ENCODE data around the gene TBC1D9B. TPM values are rescaled to one million over a fixed set of nuclear protein-coding genes. Genes with fewer than 3 reads are reported as not detected.
A peak's percentile ranks its signal among the peaks of the same experiment; 100 is the strongest.

TBC1D9B gene
- total and polyA plus RNA-seq, 2 of the 13 experiments (the other 11 are each of a cell fraction or from before 2014, with no cell fraction given) = 35.0 to 50.0 TPM

- CTCF ChIA-PET (ENCODE audit: low intra/inter-chr PET ratio, low total read pairs) = interaction anchor here (0.6 kb wide), 1 partner anchor 11 kb away, joined by 3 read pairs; no protein-coding TSS in a partner anchor
- FAIRE-seq (no peak), ATAC-seq (peak; percentile 9; the same call in 2 of the 3 replicates)
These were observed 54.6 kb downstream of the TBC1D9B start for GRCh38 chr5:179852993-179853547.

DNA sequence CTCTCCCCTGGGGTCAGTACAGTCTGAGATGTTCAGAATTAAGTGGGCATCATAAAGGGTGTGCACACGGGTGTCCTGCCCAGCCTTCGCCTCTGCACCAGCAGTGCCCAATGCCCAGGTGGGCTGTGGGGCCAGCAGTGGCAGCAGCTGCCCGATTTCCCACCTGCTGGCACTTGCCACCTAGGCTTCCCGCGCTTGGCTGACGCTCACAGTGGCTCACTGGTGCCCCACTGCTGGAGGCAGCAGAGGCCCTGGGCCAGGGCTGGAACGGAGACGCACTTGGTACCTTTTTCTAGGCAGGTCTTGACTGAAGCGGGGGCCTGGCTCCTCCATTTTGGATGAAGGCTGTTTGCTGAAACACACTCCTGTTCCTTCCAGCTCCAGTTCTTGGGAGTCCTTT is 66.1 kb downstream of the TBC1D9B start:
- Histone ChIP-seq H3K27me3 (ENCODE audit: control insufficient read depth in 1 of 2, insufficient read depth in 2 of 2, low read length in 2 of 2) (no peaks in the 10 kb centered on the region), H3K4me3 (replicated peaks in 1 of 3; ENCODE audit: insufficient read depth in 1 of 3, low read depth in 2 of 3, low read length in 3 of 3) (no peak overlapping the region), H3K79me2 (ENCODE audit: insufficient read depth, low read length) (no peaks in the 10 kb centered on the region), H2AFZ (ENCODE audit: low read length) (no peak overlapping the region), H4K20me1 (ENCODE audit: insufficient read depth, low read length) (peaks cover 8% of the 10 kb centered on the region; the same call in 1 of the 2 replicates), H3K4me1 (ENCODE audit: insufficient read depth, low read length) (peaks cover 7% of the 10 kb centered on the region; the same call in 1 of the 2 replicates), H3K4me2 (ENCODE audit: low read depth, low read length) (no peak overlapping the region), H3K27ac (ENCODE audit: extremely low read length, insufficient read depth, low read length) (no peak overlapping the region), H3K36me3 (replicated peaks in 1 of 2; ENCODE audit: control insufficient read depth in 1 of 2, insufficient read depth in 2 of 2, low read length in 2 of 2) (peaks cover 8 to 35% of the 10 kb centered on the region in 2 experiments; a peak in 3 of 5 replicates), H3K9me3 (ENCODE audit: low read length) (no peaks in the 10 kb centered on the region; the same call in 1 of the 2 replicates), H3K9ac (ENCODE audit: insufficient read depth, low read depth, low read length) (no peak overlapping the region)
- TF ChIP-seq POLR2A (IDR thresholded peaks at IDR 0.05; ENCODE audit: insufficient read depth in 1 of 2, low read depth in 2 of 2, low read length in 2 of 2) (0 out of 4 replicates have a peak, but pooled peaks of 1 of the 2 experiments have one; percentile 25), AGO1 (IDR thresholded peaks at IDR 0.05; ENCODE audit: low read depth, low read length, poor library complexity, severe bottlenecking) (peak; percentile 63), AGO2 (optimal IDR thresholded peaks at IDR 0.05; ENCODE audit: low read depth, low read length) (peak; percentile 74), RBM22 (optimal IDR thresholded peaks at IDR 0.05; ENCODE audit: low read length) (peak; percentile 35), POLR2G (IDR thresholded peaks at IDR 0.05; ENCODE audit: low read depth, low read length) (0 out of 2 replicates have a peak, but pooled peaks have one; percentile 14), ZNF577 (CRISPR knock-in tag; IDR thresholded peaks at IDR 0.05; ENCODE audit: borderline replicate concordance, low read depth) (no peak)
- peak; percentile 2 for ATAC-seq
- intact Hi-C loops (cut with micrococcal nuclease; ENCODE audit: unreplicated experiment) = no loop called here
- FAIRE-seq = no peak
- no peak for DNase-seq (ENCODE audit: low spot score)
- 100% methylated on average over 1 of the region's 9 CpGs for WGBS (ENCODE audit: low lambda C conversion rate)
- BruUV-seq (replicated peaks) = no TSS peak
- in situ Hi-C loops (cut with HindIII; ENCODE audit: extremely low pct_ligation_motif_present, low pct_unique_long_range_greater_than_20kb) = no loop called here
- ChIA-PET CTCF (ENCODE audit: low intra/inter-chr PET ratio, low total read pairs) (no interaction called here), POLR2A (interaction anchor here (1.5 kb wide), 1 partner anchor 16 kb away, joined by 3 read pairs; no protein-coding TSS in a partner anchor)

More at GRCh38 chr5:179852993-179853547, 54.6 kb downstream of the TBC1D9B start:
- H3K9me3 ChIP-seq (ENCODE audit: low read length) = no peaks in the 10 kb centered on the region
- peak overlapping the region in 1 of 3 experiments; percentile 29; a peak in 2 of 6 replicates for H3K4me3 ChIP-seq (replicated peaks in 1 of 3; ENCODE audit: insufficient read depth in 1 of 3, low read depth in 2 of 3, low read length in 3 of 3)
- peak overlapping the region; percentile 67 for H3K4me2 ChIP-seq (ENCODE audit: low read depth, low read length)
- TF ChIP-seq PITX1 (CRISPR knock-in tag; IDR thresholded peaks at IDR 0.05) (no peak), ZIK1 (CRISPR knock-in tag; IDR thresholded peaks at IDR 0.05; ENCODE audit: borderline replicate concordance, low read depth) (no peak), ZNF891 (CRISPR knock-in tag; IDR thresholded peaks at IDR 0.05) (no peak), ZNF251 (CRISPR knock-in tag; IDR thresholded peaks at IDR 0.05) (no peak)
- TF ChIP-seq, protein P1, sequence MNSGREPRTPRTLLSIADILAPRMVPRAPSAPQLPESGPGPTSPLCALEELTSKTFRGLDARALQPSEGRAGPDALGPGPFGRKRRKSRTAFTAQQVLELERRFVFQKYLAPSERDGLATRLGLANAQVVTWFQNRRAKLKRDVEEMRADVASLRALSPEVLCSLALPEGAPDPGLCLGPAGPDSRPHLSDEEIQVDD (CRISPR knock-in tag; IDR thresholded peaks at IDR 0.05; ENCODE audit: borderline replicate concordance) = no peak
- DNase-seq (ENCODE audit: low spot score) = no peak
- H4K20me1 ChIP-seq (ENCODE audit: insufficient read depth, low read length) = no peaks in the 10 kb centered on the region
- H3K4me1 ChIP-seq (ENCODE audit: insufficient read depth, low read length) = peaks cover 33% of the 10 kb centered on the region
- no peaks in the 10 kb centered on the region for H3K27me3 ChIP-seq (ENCODE audit: control insufficient read depth in 1 of 2, insufficient read depth in 2 of 2, low read length in 2 of 2)
- no TSS peak for BruUV-seq (replicated peaks)
- H2AFZ ChIP-seq (ENCODE audit: low read length) = no peak overlapping the region
- in situ Hi-C loops (cut with HindIII; ENCODE audit: extremely low pct_ligation_motif_present, low pct_unique_long_range_greater_than_20kb) = no loop called here
- H3K27ac ChIP-seq (ENCODE audit: extremely low read length, insufficient read depth, low read length) = peak overlapping the region; percentile 51
- H3K9ac ChIP-seq (ENCODE audit: insufficient read depth, low read depth, low read length) = peak overlapping the region; percentile 28; the same call in 1 of the 2 replicates
- peaks cover 23% of the 10 kb centered on the region for H3K79me2 ChIP-seq (ENCODE audit: insufficient read depth, low read length)
- intact Hi-C loops (cut with micrococcal nuclease; ENCODE audit: unreplicated experiment) = no loop called here
- POLR2A ChIA-PET = interaction anchor here (1.8 to 3.2 kb wide), 3 partner anchors 13 to 33 kb away, joined by 4 to 16 read pairs (median 7); partner anchors contain the start of gene SQSTM1
- 88% methylated on average over 8 of the region's 8 CpGs for WGBS (ENCODE audit: low lambda C conversion rate)
- peaks cover 10 to 26% of the 10 kb centered on the region in 2 experiments for H3K36me3 ChIP-seq (replicated peaks in 1 of 2; ENCODE audit: control insufficient read depth in 1 of 2, insufficient read depth in 2 of 2, low read length in 2 of 2)

Data from HepG2 (cell line).